ENCODE measurements around the gene PDLIM5.

Gene PDLIM5

DNA sequence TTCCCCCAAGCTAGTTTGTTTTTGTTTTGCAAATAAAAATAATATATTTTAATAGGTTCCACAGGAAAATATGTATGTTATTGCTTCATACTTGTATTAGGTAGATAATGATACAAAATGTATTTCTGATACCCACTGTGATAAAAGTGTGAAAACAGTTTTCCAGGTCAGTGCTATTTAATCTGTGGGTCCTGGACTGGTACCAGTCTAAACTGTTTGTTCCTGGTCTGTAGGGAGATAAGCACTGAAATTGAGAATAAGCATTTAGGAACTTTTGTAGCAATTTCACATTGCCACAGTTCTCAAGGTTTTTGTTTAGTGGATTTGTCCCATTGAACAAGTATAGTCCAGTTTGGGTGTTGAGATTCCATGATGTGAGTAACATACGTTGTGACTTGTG, 110.5 kb downstream of the PDLIM5 start:
- no peak for DNase-seq

- no peak for DNase-seq
These were observed 112.5 kb downstream of the PDLIM5 start for GRCh38 chr4:94564252-94564651.

DNA sequence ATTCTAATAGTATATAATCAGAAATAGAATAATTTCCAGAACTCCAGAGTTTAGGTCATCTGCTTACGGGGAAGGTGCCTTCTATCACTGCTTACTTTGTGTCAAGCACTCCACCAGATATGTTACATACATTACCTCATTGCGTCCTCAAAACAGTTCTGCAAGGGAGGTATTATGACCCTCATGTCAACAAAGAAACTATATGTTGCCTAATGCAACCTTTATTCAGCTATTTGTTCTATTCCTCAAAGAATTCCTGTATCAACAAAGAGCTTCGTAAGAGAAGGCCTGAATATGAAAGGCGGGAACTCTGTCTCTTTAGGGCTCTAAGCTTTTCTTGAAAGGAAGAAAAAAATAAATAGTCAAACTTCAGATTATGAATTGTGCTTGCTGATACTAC, 114.7 kb downstream of the PDLIM5 start:
- no peak for DNase-seq

DNA sequence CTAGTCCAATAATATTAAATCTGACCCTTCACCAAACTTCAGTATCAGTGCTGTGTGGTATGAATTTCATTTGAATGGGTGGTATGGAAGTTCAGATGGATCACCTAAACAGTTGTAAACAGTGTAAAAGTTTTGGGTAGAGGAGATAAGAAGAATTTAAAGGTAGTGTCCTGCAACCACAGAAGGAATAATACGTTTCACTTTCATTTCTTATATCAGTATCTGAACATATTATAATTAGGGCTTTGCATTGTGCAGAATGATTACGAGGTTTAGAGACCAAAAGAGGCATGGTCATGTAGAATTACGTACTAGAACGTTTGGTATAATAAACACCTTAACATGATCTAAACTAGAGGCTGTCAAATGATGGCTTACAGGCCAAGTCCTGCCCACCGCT, 116.1 kb downstream of the PDLIM5 start:
- DNase-seq = no peak

- DNase-seq = no peak
These were observed 118.8 kb downstream of the PDLIM5 start for GRCh38 chr4:94570558-94570957.

- no peak for DNase-seq
These were observed 119.6 kb downstream of the PDLIM5 start for GRCh38 chr4:94571298-94571697.

DNA sequence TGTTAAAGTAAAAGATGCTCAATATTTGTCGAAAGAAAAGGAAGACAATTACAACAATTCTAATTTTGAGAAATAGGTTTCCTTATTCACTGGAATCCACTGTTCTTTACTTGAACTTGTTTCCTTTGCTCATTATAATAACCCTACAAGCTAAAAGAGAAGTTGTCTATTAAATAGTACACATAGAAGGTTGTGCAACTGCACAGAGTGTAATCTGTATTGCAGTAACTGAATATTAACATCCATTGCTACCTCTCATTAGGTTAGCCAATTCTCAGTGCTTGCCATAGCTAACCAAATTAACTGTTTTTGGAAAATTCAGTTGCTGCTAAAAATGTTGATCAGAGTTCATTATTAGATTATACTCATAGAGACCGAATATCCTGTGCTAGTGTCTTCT, 120.0 kb downstream of the PDLIM5 start:
- no peak for DNase-seq

DNA sequence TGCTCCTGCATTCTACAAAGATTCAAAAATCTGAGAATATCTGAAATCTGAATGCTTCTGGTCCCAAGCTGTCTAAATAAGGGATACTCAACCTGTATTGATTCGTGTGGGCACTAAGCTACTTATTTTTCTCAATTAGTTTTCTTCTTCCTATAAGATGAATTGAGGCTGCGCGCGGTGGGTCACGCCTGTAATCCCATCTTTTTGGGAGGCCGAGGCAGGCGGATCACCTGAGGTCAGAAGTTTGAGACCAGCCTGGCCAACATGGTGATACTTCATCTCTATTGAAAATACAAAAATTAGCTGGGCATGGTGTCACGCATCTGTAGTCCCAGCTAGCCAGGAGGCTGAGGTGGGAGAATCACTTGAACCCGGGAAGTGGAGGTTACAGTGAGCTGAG, 122.3 kb downstream of the PDLIM5 start:
- DNase-seq = no peak

DNA sequence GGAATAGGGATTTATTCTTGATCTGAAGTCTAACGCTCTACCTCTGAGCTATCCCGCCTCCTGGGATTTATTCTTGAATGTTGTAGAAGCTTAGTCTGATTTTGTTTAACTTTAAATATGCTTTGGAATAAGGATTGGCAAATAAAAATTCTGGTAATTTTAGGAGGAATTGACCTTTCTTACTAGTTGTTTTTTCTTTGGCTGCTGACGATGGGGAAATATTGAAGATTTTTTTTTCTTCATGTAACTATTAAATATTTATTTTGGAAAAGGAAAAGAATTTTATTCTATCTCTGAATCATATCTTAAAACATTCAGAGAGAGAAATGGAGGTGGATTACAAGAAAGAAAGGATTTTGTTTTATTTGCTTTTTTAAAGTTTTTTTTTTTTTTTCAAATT, 122.9 kb downstream of the PDLIM5 start:
- no peak for DNase-seq

- DNase-seq = no peak
These were observed 123.9 kb downstream of the PDLIM5 start for GRCh38 chr4:94575652-94576051.

GRCh38 chr4:94576210-94576609, 124.5 kb downstream of the PDLIM5 start:
- no peak for DNase-seq

DNA sequence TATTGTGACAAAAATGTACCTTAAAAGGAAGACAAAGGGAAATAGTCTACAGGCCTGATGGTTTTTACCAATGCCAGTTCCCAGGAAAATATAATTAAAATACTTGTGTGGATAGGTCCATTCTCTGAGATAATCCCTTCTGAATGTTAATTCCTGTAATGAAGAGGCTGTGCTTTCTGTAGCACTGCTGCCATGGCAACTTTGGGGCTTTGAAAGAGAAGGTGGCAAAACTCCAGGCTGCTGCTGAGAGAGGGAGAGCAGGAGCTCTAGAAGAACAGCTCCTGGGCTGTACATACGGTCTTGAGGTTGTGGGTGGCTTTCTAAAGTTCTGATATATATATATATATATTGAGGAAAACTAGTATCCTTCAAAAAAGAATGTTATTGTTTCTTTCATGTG, 125.4 kb downstream of the PDLIM5 start:
- DNase-seq = no peak

DNA sequence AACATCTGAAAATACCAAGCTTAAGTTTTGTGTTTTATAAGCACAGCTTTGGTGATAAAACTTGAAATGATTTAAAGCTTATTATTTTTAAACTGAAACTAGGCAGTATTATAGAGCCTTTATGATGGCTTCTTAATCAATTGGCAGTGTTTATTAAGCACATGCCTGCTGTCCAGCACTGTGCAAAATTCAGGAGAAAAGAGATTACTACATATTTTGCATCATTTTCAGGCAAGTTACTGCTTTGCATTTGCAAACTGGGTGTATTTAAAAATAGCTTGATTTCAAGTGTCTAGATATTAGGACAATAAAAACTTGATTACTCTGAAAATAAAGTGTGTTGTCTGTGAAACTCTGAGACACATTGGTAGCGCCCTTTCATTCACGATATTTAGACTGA, 126.5 kb downstream of the PDLIM5 start:
- DNase-seq = no peak

DNA sequence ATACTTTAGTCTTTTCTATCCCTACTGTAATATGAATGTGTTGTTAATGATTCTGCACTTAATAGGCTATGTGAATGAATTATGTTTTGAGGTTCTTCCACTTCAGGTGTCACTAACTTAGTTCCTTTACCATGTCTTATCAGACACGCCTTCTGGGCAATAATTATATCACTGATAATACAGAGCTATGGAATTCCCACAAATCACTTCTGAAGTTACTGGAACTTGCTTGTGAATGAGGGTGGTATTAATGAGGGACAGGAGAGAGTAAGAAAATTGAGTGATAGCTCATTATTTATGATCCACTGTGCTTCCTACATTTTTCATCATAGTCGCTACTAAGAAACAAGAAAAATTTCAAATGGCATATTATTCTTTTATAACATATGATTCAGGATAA, 130.0 kb downstream of the PDLIM5 start:
- DNase-seq = no peak

GRCh38 chr4:94582517-94582916, 130.8 kb downstream of the PDLIM5 start:
- DNase-seq = no peak

- no peak for DNase-seq
These were observed 132.3 kb downstream of the PDLIM5 start for GRCh38 chr4:94583914-94584641.

- DNase-seq = no peak
These were observed 137.4 kb downstream of the PDLIM5 start for GRCh38 chr4:94588896-94589693.

- no peak for DNase-seq
These were observed 138.8 kb downstream of the PDLIM5 start for GRCh38 chr4:94590493-94590892.

- DNase-seq = no peak
These were observed 139.5 kb downstream of the PDLIM5 start for GRCh38 chr4:94591289-94591688.

DNA sequence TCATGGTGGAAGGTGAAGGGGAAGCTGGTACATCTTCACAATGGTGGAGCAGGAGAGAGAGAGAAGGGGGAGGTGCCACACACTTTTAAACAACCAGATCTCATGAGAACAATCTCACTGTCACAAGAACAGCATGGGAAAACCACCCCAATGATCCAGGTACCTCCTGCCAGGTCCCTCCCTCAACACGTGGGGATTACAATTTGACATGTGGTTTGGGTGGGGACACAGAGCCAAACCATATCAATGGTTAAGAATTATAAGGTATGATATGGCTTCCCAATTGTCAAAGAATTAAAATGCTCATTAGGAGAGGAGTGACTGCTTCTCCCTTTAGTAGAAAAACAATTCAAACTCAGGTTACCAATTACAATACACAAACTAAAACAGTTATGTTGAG, 143.3 kb downstream of the PDLIM5 start:
- DNase-seq = no peak

DNA sequence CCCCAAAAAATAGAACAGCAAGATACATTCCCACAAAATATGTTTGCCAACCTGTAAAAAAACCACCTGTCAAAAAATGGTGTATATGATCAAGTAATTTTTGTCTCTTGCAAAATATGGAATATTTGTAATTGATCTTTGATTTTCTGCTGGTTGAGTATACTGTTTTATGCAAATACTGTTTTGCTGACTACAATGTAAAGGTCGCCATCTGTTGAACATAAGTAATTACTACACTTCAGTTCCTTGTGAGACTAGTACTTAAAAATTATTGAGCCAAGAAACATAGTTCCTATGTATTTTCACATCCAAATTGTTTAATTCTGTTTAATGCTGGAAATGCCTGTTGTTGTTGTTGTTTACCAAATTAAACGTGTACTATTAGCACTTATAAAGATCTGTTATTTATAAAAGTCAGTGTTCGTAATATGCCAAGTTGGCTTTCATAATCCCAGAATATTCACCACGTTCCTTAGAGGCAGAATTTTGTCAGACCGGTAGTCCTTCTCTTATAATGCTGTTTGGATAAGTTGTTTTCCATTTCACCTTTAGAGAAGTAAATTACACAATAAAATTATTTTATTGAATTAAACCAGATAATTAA, 144.2 kb downstream of the PDLIM5 start:
- DNase-seq = no peak

DNA sequence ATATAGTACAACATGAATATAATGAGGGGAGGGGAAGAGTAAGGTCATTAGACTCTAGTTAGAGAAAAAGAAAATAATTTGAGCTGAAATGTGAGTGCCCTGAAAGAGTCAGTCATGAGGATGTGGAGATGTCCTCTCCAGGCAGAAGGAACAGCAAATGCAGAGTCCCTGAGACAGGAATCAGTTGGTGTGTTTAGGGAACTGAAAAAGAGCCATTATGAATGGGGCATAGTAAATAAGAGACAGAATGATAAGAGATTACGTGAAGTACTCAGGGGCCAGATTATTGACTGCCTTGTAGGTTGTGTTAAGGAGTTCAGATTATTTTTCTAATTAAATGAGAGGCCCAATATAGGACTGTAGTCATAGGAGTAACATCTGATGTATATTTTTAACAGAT, 147.0 kb downstream of the PDLIM5 start:
- no peak for DNase-seq

DNA sequence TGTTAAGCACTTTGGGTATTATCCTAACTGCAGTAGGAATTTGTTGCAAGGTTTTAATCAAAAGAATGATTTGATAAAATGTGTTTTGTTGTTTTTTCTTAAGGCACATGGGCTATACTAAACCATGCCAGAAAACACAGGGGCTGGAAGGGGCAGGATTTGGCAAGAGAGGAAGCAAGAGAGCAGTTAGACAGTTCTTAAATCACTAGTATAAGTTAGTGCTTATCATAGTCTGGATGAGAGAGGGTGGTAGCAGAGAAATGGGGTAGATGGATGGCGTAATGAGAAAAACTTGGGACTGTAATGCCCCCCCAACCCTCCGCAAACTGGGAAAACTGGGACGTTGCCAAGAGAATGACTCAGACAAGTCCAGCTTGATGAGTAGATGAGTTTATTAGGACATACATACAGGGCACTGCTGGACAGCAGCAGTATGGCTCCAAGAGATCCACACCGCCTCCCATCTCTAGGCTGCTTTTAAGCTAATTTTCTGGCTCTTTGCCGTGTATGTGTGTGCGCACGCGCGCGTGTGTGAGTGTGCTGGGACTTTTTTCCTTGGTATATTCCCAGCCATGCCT, 151.5 kb downstream of the PDLIM5 start:
- no peak for DNase-seq
